ENCODE measurements around the gene OCRL.
"Not testable (repeated sequence)": the region's sequence is repeated elsewhere in the genome, so short reads cannot be mapped to it uniquely, and the experiment has no call there.

The OCRL gene

GRCh38 chrX:129534816-129535578, 5.1 kb upstream of the OCRL start:
- no peak for DNase-seq (ENCODE audit: low read depth in 2 of 2)

- DNase-seq (ENCODE audit: low read depth in 2 of 2): no peak
These were observed 694 bp downstream of the OCRL start for GRCh38 chrX:129540722-129541184.

- no peak for DNase-seq (ENCODE audit: low read depth in 2 of 2)
These were observed 4.7 kb downstream of the OCRL start for GRCh38 chrX:129544780-129545179.

- no peak for DNase-seq (ENCODE audit: low read depth in 2 of 2)
These were observed 5.3 kb downstream of the OCRL start for GRCh38 chrX:129545408-129545807.

GRCh38 chrX:129549124-129549523, 9.1 kb downstream of the OCRL start:
- no peak for DNase-seq (ENCODE audit: low read depth in 2 of 2)

GRCh38 chrX:129553619-129554288, 13.7 kb downstream of the OCRL start:
- no peak for DNase-seq (ENCODE audit: low read depth in 2 of 2)

- not testable (repeated sequence) for DNase-seq (ENCODE audit: low read depth in 2 of 2)
These were observed 14.8 kb downstream of the OCRL start for GRCh38 chrX:129554816-129555215.

- DNase-seq (ENCODE audit: low read depth in 2 of 2): no peak
These were observed 16.8 kb downstream of the OCRL start for GRCh38 chrX:129556806-129557315.

- DNase-seq (ENCODE audit: low read depth in 2 of 2): no peak
These were observed 17.9 kb downstream of the OCRL start for GRCh38 chrX:129557844-129558480.

GRCh38 chrX:129559783-129560182, 19.7 kb downstream of the OCRL start:
- DNase-seq (ENCODE audit: low read depth in 2 of 2): no peak

- DNase-seq (ENCODE audit: low read depth in 2 of 2): no peak
These were observed 21.4 kb downstream of the OCRL start for GRCh38 chrX:129561453-129561852.

GRCh38 chrX:129564345-129564744, 24.3 kb downstream of the OCRL start:
- DNase-seq (ENCODE audit: low read depth in 2 of 2): not testable (repeated sequence)

- no peak for DNase-seq (ENCODE audit: low read depth in 2 of 2)
These were observed 25.1 kb downstream of the OCRL start for GRCh38 chrX:129565046-129565650.

GRCh38 chrX:129566073-129566472, 26.0 kb downstream of the OCRL start:
- DNase-seq (ENCODE audit: low read depth in 2 of 2): no peak

- DNase-seq (ENCODE audit: low read depth in 2 of 2): no peak
These were observed 28.3 kb downstream of the OCRL start for GRCh38 chrX:129568349-129568748.

GRCh38 chrX:129572422-129572821, 32.4 kb downstream of the OCRL start:
- DNase-seq (ENCODE audit: low read depth in 2 of 2): no peak

GRCh38 chrX:129573652-129574051, 33.6 kb downstream of the OCRL start:
- not testable (repeated sequence) for DNase-seq (ENCODE audit: low read depth in 2 of 2)

GRCh38 chrX:129574214-129574613, 34.2 kb downstream of the OCRL start:
- no peak for DNase-seq (ENCODE audit: low read depth in 2 of 2)

GRCh38 chrX:129576539-129576938, 36.5 kb downstream of the OCRL start:
- DNase-seq (ENCODE audit: low read depth in 2 of 2): no peak

- no peak for DNase-seq (ENCODE audit: low read depth in 2 of 2)
These were observed 37.4 kb downstream of the OCRL start for GRCh38 chrX:129577473-129577872.

- no peak for DNase-seq (ENCODE audit: low read depth in 2 of 2)
These were observed 37.8 kb downstream of the OCRL start for GRCh38 chrX:129577877-129578276.

- DNase-seq (ENCODE audit: low read depth in 2 of 2): no peak
These were observed 41.8 kb downstream of the OCRL start for GRCh38 chrX:129581904-129582303.
